ENCODE data around the gene NOTUM.

Gene NOTUM

DNA sequence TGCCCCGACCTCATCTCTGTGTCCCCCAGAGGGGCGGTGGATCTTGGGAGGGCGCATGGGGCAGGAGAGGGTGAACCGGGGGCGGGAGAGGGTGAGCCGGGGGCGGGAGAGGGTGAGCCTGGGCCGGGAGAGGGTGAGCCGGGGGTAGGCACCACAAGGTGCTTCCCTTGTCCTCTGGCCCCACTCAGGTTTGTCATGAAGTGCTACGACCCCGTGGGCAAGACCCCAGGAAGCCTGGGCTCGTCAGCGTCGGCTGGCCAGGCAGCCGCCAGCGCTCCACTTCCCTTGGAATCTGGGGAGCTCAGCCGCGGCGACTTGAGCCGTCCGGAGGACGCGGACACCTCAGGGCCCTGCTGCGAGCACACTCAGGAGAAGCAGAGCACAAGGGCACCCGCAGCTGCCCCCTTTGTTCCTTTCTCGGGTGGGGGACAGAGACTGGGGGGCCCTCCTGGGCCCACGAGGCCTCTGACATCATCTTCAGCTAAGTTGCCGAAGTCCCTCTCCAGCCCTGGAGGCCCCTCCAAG, 35.3 kb upstream of the NOTUM start:
- TF ChIP-seq, protein P1, sequence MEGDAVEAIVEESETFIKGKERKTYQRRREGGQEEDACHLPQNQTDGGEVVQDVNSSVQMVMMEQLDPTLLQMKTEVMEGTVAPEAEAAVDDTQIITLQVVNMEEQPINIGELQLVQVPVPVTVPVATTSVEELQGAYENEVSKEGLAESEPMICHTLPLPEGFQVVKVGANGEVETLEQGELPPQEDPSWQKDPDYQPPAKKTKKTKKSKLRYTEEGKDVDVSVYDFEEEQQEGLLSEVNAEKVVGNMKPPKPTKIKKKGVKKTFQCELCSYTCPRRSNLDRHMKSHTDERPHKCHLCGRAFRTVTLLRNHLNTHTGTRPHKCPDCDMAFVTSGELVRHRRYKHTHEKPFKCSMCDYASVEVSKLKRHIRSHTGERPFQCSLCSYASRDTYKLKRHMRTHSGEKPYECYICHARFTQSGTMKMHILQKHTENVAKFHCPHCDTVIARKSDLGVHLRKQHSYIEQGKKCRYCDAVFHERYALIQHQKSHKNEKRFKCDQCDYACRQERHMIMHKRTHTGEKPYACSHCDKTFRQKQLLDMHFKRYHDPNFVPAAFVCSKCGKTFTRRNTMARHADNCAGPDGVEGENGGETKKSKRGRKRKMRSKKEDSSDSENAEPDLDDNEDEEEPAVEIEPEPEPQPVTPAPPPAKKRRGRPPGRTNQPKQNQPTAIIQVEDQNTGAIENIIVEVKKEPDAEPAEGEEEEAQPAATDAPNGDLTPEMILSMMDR (IDR thresholded peaks at IDR 0.05; ENCODE audit: borderline replicate concordance, control extremely low read depth, extremely low read depth, insufficient read depth, missing control alignments): no peak
- DNase-seq (ENCODE audit: low spot score): no peak
- in situ Hi-C loops (cut with MboI; ENCODE audit: low sequenced_read_pairs, unreplicated experiment): no loop called here

DNA sequence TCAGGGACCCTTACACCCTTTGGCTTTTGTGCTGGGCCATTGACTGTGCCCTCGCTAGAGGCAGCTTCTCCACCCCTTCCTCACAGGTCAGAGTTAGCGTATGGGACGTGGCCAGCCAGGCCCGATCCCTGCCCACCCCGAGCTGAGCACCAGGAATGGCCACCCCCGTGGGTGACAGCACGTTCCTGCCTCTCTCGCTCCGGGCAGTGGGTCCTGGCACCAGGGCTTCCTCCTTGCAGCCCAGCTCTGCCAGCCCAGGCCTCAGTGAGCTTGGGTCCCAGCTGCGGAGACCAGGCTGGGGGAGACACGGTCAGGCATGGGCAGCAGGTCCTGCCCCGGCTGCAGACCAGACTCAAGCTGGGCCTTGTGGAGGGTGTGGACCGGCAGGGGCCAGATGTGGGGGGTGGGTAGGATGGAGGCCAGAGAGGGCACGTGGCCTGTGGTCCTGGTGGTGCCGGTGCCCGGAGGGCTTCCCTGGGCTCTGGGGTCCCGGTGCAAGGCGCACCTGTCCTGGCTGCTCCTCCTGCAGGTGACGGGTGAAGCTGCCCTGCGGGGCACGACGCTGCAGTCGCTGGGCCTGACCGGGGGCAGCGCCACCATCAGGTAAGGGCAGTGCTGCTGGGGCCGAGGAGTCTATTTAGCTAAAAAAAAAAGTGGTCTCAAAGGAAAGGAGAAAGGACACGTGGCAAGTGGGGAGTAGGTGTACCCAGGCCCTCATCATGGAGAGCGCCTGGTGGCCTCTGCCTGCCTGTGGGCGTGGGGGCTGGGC, 34.7 kb upstream of the NOTUM start:
- in situ Hi-C loops (cut with MboI; ENCODE audit: low sequenced_read_pairs, unreplicated experiment): no loop called here
- DNase-seq (ENCODE audit: low spot score): no peak
- TF ChIP-seq, protein P1 (IDR thresholded peaks at IDR 0.05; ENCODE audit: borderline replicate concordance, control extremely low read depth, extremely low read depth, insufficient read depth, missing control alignments): no peak

DNA sequence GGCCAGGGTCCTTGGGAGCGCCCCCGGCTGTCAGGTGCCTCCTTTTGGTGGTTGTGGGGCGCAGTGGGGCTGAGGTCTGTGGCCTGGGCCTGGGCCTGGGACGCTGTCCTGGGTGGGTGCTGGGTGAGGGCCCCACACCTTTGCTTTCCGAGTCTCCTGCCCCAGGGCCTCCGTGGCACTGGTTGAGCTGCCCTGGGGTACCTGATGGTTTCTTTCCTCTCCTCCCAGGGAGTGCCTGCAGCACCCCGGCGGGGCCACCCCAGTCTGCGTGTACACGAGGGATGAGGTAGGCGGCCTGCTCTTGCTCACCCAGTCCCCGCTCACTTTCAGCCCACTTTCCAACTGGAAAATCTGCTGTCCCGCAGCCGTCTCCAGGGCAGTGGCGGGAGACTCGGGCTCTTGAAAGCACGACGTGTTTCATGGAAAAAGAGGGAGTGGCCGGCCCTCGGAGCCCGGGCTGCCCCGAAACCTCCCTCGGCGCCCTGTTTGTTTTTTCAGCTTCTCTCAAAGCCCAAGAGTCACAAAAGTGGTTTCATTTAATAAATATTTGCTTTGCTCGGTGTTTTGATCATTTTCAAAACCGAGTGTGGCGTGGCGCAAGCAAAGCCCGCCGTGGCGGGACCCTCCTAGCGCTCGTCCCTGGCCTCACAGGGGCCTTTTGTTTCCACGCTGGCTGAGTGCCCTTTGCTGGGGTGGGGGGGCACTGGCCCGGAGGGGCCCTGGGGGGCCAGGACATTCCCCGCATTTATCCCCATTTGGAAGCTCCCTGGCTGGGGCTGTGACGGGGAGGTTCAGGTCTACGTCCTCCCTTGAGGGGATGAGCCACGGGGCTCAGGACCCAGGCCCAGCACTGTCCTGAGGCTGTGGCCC, 33.8 kb upstream of the NOTUM start:
- no peak for DNase-seq (ENCODE audit: low spot score)
- TF ChIP-seq, protein P1 (IDR thresholded peaks at IDR 0.05; ENCODE audit: borderline replicate concordance, control extremely low read depth, extremely low read depth, insufficient read depth, missing control alignments): no peak
- in situ Hi-C loops (cut with MboI; ENCODE audit: low sequenced_read_pairs, unreplicated experiment): no loop called here

GRCh38 chr17:81993729-81994592, 33.0 kb upstream of the NOTUM start:
- in situ Hi-C loops (cut with MboI; ENCODE audit: low sequenced_read_pairs, unreplicated experiment): no loop called here
- TF ChIP-seq, protein P1 (IDR thresholded peaks at IDR 0.05; ENCODE audit: borderline replicate concordance, control extremely low read depth, extremely low read depth, insufficient read depth, missing control alignments): no peak
- no peak for DNase-seq (ENCODE audit: low spot score)

DNA sequence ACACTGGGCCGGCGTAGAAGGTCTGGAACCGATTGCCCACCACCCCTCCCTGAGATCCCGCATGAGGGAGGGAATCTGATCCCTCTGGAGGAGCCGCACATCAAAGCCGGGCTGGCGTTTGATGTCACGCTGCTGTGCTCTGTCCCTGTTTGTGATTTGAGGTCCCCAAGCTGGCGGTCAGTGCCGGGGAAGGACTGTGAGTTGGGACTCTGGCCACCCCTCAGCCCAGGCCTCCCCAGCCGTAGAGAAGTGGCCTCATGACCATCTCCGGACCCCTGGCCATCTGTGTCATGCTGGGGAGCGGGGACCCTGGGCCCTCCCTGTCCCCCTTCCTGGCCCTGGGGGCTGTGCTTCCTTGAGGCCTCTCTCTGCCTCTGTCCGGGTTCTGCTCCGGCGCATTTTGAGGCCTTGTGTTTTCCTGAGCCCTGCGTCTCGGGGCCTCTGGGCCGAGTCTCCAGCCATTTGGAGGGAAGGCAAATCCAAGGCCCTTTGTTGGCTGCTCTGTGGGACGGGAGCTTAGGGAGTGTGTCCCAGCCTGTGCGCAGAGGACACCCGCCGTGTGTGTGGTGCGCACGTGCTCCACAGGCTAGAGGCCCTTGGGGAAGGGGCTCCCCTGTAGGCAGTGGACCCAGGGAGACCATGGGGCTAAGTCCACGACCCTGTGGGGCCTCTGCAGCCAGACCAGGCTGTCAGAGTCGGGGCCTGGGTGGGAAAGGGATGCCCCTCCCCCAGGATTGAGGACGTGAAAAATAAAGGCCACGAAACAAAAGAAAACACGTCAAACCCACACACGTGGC, 31.5 kb upstream of the NOTUM start:
- in situ Hi-C loops (cut with MboI; ENCODE audit: low sequenced_read_pairs, unreplicated experiment): no loop called here
- TF ChIP-seq, protein P1 (IDR thresholded peaks at IDR 0.05; ENCODE audit: borderline replicate concordance, control extremely low read depth, extremely low read depth, insufficient read depth, missing control alignments): no peak
- no peak for DNase-seq (ENCODE audit: low spot score)

All from GM13976 (cell line).